Cortex of kidney (tissue), 1 donor: ENCODE results near the gene PHLDB2.

Experiments used
- DNase-seq: peaks from one replicate; lab custom pipeline; 2025; lab: John Stamatoyannopoulos, UW

Gene PHLDB2

DNA sequence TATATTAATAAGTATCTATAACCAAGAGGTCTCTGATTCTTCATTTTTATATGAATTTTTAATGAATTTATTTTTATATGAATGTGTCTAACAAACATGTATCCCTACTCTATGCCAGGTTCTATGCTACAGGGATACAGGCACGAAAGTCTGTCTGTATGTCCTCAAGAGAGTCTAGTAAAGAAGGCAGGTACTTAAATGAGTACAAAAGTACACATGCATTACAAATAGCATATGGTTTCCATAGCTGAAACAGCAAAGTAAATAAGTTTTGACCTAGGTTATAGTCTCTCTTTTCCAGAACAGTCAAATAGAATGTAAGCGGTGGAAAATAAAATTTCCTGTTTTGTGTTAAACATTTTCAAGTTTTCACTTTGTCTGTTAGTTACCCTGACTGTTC is 106.4 kb downstream of the PHLDB2 start:
- DNase-seq = no peak

DNA sequence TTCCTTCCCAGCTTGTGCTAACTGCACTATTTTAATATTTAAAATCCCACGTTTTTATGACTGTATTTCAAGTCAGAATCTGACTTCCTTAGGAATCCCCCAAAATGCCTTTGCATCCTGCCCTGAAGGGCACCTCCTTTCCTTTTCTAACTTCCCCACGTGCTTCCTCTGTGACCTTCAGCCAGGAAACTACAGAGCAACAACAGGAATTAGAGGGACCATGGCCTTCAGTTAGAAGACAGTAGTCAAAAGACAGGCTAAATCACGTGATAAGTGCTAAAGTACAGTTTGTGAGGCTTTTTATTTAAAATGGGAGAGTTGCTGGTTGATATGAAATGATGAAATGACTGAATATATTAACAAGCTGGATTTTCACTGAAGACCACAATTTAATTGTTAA is 108.0 kb downstream of the PHLDB2 start:
- DNase-seq = no peak

DNA sequence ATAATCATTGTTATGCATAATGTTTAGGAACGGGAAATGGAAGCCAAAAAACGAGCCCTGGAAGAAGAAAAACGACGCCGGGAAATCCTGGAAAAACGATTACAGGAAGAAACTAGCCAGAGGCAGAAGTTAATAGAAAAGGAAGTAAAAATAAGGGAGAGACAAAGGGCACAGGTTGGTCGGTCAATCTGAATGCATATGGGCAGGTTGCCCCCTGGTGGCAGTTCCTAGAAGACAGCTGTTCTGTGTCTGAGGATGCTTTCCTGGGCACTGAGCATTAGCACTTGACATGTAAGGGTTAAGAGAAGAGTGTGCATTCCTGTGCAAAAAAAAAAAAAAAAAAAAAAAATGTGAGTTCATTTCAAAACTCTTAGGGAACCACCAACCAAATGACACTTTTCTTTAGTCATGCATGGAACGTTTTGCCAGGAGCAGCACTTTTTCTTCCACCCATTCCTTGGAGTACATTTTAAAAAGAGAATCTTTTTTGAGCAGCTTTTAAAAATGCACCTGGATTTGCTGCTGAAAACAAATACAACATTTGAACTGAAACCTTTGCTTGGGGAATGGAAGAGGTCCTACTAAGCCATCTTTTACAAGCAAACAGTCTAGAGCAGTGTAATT is 108.7 kb downstream of the PHLDB2 start:
- no peak for DNase-seq

DNA sequence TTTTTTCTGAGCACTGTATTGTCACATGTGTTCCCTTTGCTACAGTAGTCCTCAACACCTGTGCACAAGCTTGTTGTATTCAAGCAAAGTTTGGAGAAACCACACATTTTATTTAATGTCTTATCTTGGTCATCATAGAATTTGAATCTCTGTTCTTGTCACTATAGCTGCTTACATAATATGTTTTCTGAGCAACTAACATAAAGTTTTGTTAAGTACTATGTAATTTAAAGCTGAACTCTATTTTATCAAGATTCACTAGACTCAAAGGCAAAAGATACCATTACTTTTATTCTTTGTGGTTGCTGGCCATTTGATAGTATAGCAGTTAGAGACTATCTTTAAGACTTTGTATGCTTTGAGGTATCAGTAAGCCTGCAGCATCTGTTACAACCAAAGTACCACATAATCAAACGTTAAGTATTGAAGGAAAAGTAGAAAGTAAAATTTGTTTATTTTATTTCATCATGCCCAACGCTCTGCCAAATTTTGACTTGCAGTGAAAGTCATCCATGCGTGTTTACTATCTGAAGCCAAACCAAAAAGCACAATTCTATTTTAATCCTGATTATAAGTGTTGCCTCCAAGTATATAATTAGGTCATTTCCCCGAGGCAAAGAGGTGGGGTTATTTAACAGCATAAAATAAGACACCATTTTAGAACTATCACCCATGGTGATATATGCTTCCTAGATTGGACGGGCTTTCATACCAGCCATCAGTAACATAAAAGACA is 109.4 kb downstream of the PHLDB2 start:
- DNase-seq = no peak

DNA sequence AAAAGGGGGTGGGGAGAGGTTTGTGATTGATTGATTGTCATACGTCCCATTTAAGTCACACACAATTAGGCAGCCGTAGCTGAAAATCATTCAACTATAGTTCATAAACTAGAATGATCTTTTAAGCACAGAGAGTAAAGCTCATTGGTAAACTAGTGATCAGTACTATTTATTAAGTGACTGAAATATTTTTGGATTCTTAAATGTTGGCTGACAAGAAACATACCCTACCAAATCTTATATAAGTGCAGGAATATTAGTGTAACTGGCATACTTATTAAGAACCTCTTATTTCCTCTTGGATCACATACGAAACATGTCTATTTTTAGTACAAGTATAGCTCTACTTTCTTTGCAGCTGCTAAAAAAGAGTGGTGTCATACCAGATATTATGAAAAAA is 111.3 kb downstream of the PHLDB2 start:
- no peak for DNase-seq

DNA sequence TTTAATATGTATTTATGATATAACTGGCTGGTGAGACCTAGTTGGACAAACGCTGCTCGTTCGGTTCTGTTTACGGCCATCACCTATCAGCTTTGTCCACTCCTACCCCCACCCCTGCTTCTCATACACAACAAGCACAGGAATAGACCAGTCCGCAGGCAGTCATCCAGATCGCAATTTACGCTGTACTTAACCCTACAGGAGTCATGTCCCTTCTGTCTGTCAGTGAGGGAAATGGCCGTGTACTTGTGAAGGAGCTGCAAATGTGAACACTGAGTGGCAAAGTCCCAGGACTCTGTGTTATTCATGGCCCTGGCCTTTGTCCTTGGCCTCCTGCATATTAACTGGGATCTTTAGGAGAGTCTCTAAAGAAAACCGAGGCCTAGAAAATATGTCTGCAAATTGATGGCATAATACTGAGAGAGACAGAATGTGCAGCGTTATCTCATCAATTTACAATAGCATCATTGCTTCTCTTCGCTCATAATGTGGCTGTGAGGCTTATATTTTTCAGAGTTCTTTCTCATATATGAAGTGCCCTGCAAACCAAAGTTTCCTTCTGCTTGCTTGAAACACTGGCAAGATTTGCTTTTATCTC is 112.6 kb downstream of the PHLDB2 start:
- no peak for DNase-seq

DNA sequence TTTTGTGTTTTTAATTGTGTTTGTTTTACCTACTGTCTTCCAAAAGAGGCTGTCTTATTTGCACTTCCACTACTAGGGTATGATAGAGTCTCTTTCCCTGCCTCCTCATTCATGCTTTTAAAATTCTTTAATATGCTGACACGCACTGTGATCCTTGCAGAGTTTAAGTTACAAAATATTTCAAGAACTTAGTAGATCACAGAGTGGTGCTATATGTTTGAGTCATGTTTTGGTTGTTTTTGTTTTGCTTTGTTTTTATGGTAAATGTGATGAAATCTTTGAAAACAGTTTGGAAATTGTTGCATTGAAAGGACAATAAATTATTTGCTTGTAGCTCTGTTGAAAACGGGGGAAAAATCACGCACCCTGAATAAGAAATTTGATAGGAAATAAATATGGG is 113.8 kb downstream of the PHLDB2 start:
- no peak for DNase-seq

DNA sequence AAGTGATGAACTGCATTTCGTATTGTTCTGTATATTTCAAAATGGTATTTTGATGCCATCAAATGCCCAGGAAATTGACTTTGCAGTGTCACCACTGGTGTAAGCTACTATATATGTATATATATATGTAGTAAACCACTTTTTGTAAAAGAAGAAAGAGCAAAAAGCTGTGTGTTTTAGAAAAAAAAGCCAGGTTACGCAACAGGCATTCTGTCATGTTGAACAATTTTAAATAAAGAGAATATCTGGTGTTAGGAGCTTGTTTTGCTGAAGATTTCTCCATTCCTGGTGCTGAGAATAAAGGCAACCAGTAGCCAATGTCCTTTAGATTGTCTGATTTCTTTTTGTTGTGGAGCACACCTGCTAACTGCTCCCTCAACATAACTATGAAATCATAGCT is 116.1 kb downstream of the PHLDB2 start:
- no peak for DNase-seq

DNA sequence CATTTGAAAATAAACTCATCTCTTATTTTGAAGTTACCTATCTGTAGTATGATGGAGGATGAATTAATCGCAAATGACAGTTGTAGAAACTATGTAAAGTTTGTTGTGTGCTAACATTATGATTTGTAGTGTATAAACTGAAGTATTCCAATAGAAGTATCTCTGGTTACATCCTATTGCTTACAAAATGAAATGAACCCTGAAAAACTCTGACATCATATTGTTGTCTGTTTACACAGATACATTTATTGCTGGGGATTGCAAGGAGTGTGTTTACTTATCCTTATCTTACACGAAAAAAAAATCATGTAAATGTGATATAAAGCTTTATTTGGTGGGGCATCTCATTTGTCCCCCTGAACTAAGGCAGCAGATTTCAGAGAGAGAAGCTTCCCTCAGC is 117.2 kb downstream of the PHLDB2 start:
- DNase-seq = no peak

DNA sequence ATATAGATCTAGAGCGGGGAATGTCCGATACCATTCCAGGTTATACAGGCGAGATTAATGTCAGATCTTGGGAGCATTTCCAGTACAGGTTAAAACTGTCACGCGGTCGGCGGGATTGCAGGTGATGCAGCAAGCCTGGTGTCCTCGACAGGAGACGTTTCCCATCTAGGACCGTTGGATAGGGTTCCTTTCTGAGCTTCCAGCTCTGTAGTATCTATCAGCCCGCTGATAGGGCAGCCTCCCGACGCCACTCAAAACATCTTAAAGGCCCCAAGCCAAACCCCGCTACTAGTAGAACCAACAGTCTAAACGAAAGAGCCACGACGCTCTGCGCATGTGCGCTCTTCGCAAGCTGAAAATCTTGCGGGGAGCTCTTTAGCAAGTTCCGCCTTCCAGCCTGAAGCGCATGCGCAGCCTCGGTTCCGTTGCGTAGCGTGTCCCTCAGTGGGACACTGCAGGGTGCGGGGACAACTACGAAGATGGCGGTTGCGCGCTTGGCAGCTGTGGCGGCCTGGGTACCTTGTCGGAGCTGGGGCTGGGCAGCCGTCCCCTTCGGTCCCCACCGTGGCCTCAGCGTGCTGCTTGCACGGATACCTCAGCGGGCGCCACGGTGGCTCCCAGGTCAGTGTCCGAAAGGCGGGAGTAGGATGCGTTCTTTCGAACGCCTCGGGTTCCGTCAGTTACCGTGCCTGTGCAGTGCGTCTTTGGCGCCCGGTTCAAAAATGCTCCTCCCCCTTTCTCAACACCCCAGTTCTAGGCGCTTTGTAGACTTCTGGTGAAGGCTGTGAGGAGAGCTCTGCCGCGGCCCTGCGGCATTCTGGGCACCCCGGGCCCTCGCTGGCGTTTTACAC is 119.7 kb downstream of the PHLDB2 start, which contains the start of gene ABHD10:
Gene ABHD10 (plus strand): TSS at position 444 of the 851 bp plus-strand sequence. CDS start 36 bp downstream, at position 480.
- DNase-seq = no peak

DNA sequence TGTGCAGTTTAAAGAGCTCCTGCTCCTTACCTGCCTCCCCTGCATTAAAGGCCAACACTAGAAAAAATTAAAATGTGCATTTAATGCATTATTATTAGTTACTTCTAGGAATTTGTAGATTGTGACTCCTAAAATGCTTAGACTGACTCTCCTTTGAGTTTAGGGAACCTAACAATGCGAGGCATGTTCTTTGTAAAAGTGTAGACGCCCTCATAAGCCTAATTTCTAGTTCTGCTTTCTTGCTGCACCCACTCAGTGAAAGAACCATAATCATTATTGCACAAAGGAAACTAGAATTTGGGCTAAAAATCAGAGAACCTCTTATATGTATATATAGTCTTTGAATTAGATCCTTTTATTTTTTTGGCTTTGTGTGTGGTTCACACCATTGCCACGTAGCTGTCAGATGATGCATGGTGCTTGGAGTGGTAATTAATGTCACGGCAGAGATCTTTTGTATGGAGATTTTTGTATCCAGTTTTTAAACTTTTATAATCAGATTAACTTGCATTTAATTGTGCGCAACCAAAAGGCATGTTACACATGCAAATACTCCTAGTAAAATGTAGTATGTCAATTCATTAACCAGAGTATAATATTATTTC is 120.5 kb downstream of the PHLDB2 start:
- DNase-seq = no peak

DNA sequence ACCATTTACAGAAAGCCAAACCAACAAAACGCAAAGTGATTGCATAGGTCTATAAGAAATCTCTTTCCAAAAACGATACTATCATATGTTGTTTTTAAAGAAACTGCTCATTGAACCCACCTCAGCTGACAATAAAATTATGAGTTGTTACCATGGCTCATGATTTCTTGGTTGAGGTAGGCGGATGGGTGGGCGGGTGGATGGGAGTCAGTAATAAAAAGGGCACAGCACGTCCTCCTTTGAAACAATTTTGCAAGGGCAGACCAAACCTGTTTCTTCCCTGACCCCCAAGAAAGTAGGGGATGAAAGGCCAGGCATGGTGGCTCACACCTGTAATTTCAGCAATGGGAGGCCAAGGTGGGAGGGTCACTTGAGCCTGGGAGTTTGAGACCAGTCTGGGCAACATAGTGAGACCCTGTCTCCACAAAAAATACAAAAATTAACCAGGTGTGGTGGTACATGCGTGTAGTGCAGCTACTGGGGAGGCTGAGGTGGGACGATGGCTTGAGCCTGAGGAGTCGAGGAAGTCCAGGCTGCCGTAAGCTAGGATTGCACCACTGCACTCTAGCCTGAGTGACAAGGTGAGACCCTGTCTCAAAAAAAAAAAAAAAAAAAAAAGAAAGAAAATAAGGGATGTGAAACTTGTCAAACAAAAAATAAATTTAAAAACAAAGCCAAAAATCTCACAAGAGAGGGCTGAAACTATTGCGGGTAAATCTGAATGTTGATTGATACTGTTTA is 121.8 kb downstream of the PHLDB2 start:
- no peak for DNase-seq

DNA sequence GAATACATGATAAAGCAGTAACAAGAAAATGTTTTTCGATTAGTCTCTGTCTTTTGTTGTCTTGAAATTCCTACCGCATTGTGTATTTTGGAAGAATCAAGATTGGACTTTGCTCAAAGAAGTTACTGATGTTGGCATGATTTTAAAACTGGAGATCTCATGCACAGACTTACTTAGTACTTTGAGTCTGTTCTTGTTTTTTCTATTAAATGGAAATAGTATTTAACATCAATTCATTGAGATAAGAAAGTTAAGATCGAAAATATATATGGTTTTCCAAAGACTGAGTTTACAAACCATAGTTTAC is 122.3 kb downstream of the PHLDB2 start:
- no peak for DNase-seq

DNA sequence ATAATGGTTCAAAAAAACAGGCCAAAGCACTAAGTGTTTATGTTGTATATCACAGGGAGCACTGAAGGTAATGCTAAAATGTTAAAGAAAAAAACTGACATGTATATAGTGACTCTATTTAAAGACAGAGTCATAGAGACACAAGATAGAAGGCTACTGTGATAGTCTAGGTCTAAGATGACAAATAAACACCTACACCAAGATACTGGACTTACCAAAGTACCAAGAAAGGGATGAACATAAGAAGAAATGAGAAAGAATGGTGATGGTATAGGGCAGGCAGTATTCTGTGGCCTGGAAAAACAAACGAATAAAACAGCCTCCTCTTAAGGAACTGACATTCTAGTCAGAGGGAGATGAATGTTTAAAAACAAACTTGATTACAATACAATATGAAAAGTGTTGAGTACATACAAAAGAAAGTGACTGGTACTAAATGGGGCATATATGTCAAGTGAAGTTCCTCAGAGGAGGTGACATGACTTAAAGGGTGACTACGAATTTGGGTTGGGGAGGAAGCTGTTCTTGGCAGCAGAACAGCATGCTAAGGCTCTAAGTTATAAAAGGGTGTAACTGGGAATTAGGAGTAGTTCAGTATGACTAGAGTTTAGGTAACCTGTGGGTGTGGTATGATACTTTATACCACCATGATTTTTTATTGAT is 125.7 kb downstream of the PHLDB2 start:
- no peak for DNase-seq

DNA sequence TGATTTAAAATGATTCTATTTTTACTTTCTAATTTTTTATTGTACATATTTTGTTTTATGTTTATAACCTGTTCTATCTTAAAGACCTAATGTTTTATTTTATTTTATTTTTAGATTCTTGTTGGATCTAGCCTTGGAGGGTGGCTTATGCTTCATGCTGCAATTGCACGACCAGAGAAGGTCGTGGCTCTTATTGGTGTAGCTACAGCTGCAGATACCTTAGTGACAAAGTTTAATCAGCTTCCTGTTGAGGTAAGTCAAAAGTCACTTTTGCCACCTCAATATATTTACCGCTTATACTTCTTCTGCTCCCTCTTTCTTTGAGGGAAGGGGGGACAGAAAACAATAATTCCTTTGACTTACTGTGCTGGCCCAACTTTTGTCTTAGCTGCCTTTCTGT is 127.7 kb downstream of the PHLDB2 start:
- DNase-seq = no peak

DNA sequence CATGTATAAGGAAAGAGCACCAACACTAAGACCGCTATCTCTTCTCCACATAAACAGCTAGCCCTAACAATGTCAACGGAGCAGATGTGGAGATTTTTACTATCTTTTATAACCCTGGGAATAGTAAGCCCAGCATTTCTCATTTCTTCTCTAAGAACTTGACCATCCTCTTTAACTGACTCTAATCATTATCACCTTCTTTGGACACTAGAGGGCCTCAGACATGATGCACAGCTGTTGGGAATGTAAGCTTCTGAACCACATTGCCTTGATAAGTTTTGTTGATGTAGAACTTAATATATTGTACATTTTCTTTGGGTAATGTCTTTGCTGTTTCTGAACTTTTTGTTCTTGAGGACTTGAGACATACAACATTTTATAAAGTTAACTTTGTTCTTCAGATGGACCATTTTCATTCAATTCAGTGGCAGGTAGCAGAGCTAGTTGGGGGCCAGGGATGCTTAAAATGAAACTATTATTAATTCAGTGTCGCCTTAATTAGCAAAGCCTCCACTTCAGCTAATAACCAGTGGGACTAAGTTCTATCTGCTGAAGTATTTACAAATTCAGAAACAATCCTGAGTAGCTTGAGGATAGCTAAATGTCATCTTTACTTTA is 130.1 kb downstream of the PHLDB2 start:
- DNase-seq = no peak

DNA sequence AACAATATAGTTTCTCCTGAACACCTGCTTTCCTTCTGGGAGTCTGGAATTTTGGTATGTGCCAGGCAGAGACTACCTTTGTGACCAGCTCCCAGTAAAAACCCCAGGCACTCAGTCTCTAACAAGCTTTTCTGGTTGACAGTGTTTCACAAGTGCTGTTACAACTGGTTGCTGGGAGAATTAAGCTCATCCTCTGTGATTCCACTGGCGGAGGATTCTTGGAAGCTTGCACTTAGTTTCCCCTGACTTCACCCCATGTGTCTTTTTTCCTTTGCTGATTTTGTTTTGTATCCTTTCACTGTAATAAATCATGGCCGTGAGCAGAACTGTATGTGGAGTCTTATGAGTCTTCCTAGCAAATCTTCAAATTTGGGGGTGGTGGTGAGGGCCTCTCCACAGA is 134.0 kb downstream of the PHLDB2 start:
- DNase-seq = no peak

DNA sequence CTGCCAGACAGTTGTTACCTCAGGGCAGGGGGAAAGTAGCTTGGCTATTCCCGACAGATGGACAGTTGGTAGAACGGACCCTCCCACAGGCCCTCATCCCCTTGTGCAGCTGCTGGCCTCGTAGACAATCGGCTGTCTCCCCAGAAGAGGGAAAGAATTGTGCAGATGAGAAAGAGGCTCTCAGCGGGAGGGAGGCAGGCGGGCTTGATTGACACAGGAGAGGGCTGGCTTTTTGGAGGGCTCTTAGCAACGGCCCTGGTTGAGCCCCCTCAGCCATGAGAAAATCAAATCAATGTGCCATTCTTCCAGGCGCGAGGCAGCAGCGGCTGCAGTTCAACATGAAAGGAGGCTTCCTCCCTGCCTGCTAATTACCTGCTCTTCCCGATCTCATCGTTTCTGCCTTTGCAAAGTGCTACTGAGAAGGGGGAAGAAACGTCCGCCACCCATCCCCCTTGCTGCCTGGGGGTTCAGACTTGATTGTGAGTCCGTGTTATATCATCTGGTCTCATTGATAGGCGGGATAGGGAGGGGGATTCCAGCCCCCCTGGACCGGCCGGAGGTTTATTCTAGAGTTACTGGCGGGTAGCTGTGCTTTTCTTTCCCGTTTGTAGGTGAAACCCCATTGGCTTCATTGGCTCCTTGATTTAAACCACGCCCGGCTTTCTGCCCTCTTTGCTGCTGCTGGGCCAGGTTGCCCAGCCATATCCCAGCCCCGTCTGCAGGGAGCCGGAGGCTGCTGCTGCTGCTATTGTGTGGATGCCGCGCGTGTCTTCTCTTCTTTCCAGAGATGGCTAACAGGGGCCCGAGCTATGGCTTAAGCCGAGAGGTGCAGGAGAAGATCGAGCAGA is 139.8 kb downstream of the PHLDB2 start, which contains the start of gene TAGLN3:
Gene TAGLN3 (plus strand): TSS at position 287 of the 848 bp plus-strand sequence. CDS start 501 bp downstream, at position 788.
- no peak for DNase-seq
